ENCODE measurements around the gene PAMR1. TPM values are rescaled to one million over a fixed set of nuclear protein-coding genes. Genes with fewer than 3 reads are reported as not detected.

PAMR1 gene
- total RNA-seq, 2 donors from 2014 or later, result 0.99 to 3.6 TPM

- 17 to 21% methylated on average over 1 of the region's 1 CpG for WGBS, 2 donors
- H3K9me3 ChIP-seq, result no peaks in the 10 kb centered on the region
- DNase-seq (peak; percentile 54 to 78 (median 72)), ATAC-seq (peak; percentile 63)
- H3K4me1 ChIP-seq, result peaks cover 70% of the 10 kb centered on the region
- H3K4me3 ChIP-seq, result no peak overlapping the region
- peak overlapping the region; percentile 12 to 83 (median 79) for H3K27ac ChIP-seq
- intact Hi-C loops (cut with DNase I), result no loop called here
- no peaks in the 10 kb centered on the region for H3K27me3 ChIP-seq
- no peaks in the 10 kb centered on the region for H3K36me3 ChIP-seq (replicated peaks in 1 of 2; ENCODE audit: insufficient read depth in 1 of 2, low read depth in 2 of 2)
- TF ChIP-seq POLR2A (IDR thresholded peaks at IDR 0.05), result no peak
- TF ChIP-seq CTCF (IDR thresholded peaks at IDR 0.05), result no peak
Measured at GRCh38 chr11:35389112-35389511, 136.3 kb downstream of the PAMR1 start.

GRCh38 chr11:35388061-35388460 lies 137.4 kb downstream of the PAMR1 start:
- 82 to 84% methylated on average over 5 of the region's 5 CpGs for WGBS, 2 donors
- Histone ChIP-seq H3K36me3 (replicated peaks in 1 of 2; ENCODE audit: insufficient read depth in 1 of 2, low read depth in 2 of 2) (no peaks in the 10 kb centered on the region), H3K4me1 (peaks cover 67% of the 10 kb centered on the region), H3K27me3 (no peaks in the 10 kb centered on the region), H3K27ac (peak overlapping the region in 3 of 4 donors; percentile 76 to 83 (median 82)), H3K9me3 (no peaks in the 10 kb centered on the region), H3K4me3 (no peak overlapping the region)
- intact Hi-C loops (cut with DNase I), result no loop called here
- TF ChIP-seq POLR2A (IDR thresholded peaks at IDR 0.05) (no peak), CTCF (IDR thresholded peaks at IDR 0.05) (no peak)
- DNase-seq, result no peak
- ATAC-seq, result no peak

- WGBS, 2 donors, result 36 to 39% methylated on average over 4 of the region's 4 CpGs
- peak; percentile 43 for ATAC-seq
- H3K36me3 ChIP-seq (replicated peaks in 1 of 2; ENCODE audit: insufficient read depth in 1 of 2, low read depth in 2 of 2), result no peaks in the 10 kb centered on the region
- TF ChIP-seq POLR2A (IDR thresholded peaks at IDR 0.05) (no peak), CTCF (IDR thresholded peaks at IDR 0.05) (peak in 1 of 7 experiments; percentile 57)
- H3K27ac ChIP-seq, result peak overlapping the region; percentile 1 to 83 (median 63)
- intact Hi-C loops (cut with DNase I), result no loop called here
- no peak for DNase-seq
- H3K4me1 ChIP-seq, result peaks cover 60% of the 10 kb centered on the region
- no peaks in the 10 kb centered on the region for H3K27me3 ChIP-seq
- no peaks in the 10 kb centered on the region for H3K9me3 ChIP-seq
- H3K4me3 ChIP-seq, result no peak overlapping the region
Measured at GRCh38 chr11:35387111-35387982, 138.1 kb downstream of the PAMR1 start.

- Histone ChIP-seq H3K27ac (no peak overlapping the region), H3K27me3 (no peaks in the 10 kb centered on the region), H3K4me1 (peaks cover 30% of the 10 kb centered on the region), H3K36me3 (replicated peaks in 1 of 2; ENCODE audit: insufficient read depth in 1 of 2, low read depth in 2 of 2) (no peaks in the 10 kb centered on the region), H3K9me3 (no peaks in the 10 kb centered on the region), H3K4me3 (no peak overlapping the region)
- no peak for ATAC-seq
- TF ChIP-seq POLR2A (IDR thresholded peaks at IDR 0.05) (no peak), CTCF (IDR thresholded peaks at IDR 0.05) (no peak)
- 83 to 84% methylated on average over 5 of the region's 5 CpGs for WGBS, 2 donors
- no peak for DNase-seq
- intact Hi-C loops (cut with DNase I), result no loop called here
Measured at GRCh38 chr11:35383953-35384352, 141.5 kb downstream of the PAMR1 start.

Other genes with a start within 250 kb of the PAMR1 start
- 10 to 100 TPM; 23.1 to 73.7 TPM for gene SLC1A2, start 106.1 kb downstream of the PAMR1 start, total RNA-seq
- gene FJX1, start 92.8 kb upstream of the PAMR1 start, total RNA-seq, result 10 to 100 TPM in 1 of 2 donors, 1 to 10 TPM in 1; 4.2 to 17.1 TPM
- 10 to 100 TPM; 17.4 to 81.7 TPM for gene TRIM44, start 137.2 kb upstream of the PAMR1 start, total RNA-seq